PC-3 (cell line): Measurements from ENCODE around the gene IQGAP1. TPM values are rescaled to one million over a fixed set of nuclear protein-coding genes. Genes with fewer than 3 reads are reported as not detected.

Experiments used
- ATAC-seq: fragments of 200-7000 bp; cut with Tn5 transposase; 2 replicates; pipeline ENCODE4 v1.9.1; 2020; ENCODE audit warnings: mild to moderate bottlenecking, moderate library complexity
- BruUV-seq: library from RNA; stranded (reverse); fragments of 400-500 nt; replicated peaks from 2 replicates; lab custom pipeline; 2021; lab: Mats Ljungman, UMichigan
- CTCF ChIA-PET: fragments of 300-600 bp; sonication (Branson Sonifier 250); formaldehyde crosslinking; loops from one replicate; lab custom pipeline; 2022; ENCODE audit warnings: antibody characterized with exemption; lab: Charles Lee
- POLR2A ChIA-PET: fragments of 300-600 bp; sonication (Branson Sonifier 250); formaldehyde crosslinking; loops from one replicate; lab custom pipeline; 2022; ENCODE audit warnings: antibody characterized with exemption; ENCODE audit not compliant: unreplicated experiment; lab: Charles Lee
- DNase-seq: peaks from one replicate; pipeline ENCODE4 v3.0.0-alpha.2; 2015
- H2AFZ ChIP-seq: fragments of 300-600 bp; sonication (generic); 2 replicates; pipeline ENCODE4 v1.6.0; 2016; ENCODE audit warnings: antibody characterized with exemption, low read length
- H3F3A ChIP-seq: fragments of 300-600 bp; sonication (generic); one replicate; pipeline ENCODE4 v1.6.0; 2017; ENCODE audit warnings: antibody characterized with exemption, low read length, control low read depth, mild to moderate bottlenecking; ENCODE audit not compliant: unreplicated experiment
- H3K27ac ChIP-seq: fragments of 300-600 bp; sonication (generic); 2 replicates; pipeline ENCODE4 v1.5.1; 2016; ENCODE audit warnings: mild to moderate bottlenecking, low read length
- H3K27me3 ChIP-seq: fragments of 300-600 bp; sonication (generic); 2 replicates; pipeline ENCODE4 v1.6.1; 2016; ENCODE audit warnings: low read length, mixed read lengths
- H3K36me3 ChIP-seq: fragments of 300-600 bp; sonication (generic); 2 replicates; pipeline ENCODE4 v1.6.1; 2016; ENCODE audit warnings: low read depth, mixed run types, low read length, mixed read lengths
- H3K4me1 ChIP-seq: fragments of 300-600 bp; sonication (generic); 2 replicates; pipeline ENCODE4 v1.5.1; 2016; ENCODE audit warnings: low read length; ENCODE audit not compliant: insufficient read depth
- H3K4me2 ChIP-seq: fragments of 300-600 bp; sonication (generic); 2 replicates; pipeline ENCODE4 v1.6.0; 2016; ENCODE audit warnings: low read length
- H3K4me3 ChIP-seq: fragments of 300-600 bp; sonication (generic); 2 replicates; pipeline ENCODE4 v1.5.1; 2016; ENCODE audit warnings: mild to moderate bottlenecking, low read length, mixed read lengths
- H3K79me2 ChIP-seq: fragments of 300-600 bp; sonication (generic); 2 replicates; pipeline ENCODE4 v1.6.1; 2017; ENCODE audit warnings: low read length, mixed read lengths
- H3K9ac ChIP-seq: fragments of 300-600 bp; sonication (generic); 2 replicates; pipeline ENCODE4 v1.6.0; 2016; ENCODE audit warnings: mild to moderate bottlenecking, low read length
- H3K9me2 ChIP-seq: fragments of 300-600 bp; sonication (generic); replicated peaks from 2 replicates; pipeline ENCODE4 v1.6.1; 2016; ENCODE audit warnings: mixed run types, low read length, mixed read lengths
- H3K9me3 ChIP-seq: fragments of 300-600 bp; sonication (generic); 2 replicates; pipeline ENCODE4 v1.6.1; 2016; ENCODE audit warnings: low read length, mixed read lengths
- H4K20me1 ChIP-seq: fragments of 300-600 bp; sonication (generic); 2 replicates; pipeline ENCODE4 v1.6.1; 2016; ENCODE audit warnings: low read length, mixed read lengths
- CTCF ChIP-seq: fragments of 300-600 bp; sonication (generic); conservative IDR thresholded peaks from 2 replicates; pipeline ENCODE4 v1.5.1; 2017; ENCODE audit warnings: antibody characterized with exemption, low read depth, mild to moderate bottlenecking, low read length
- EZH2 ChIP-seq: fragments of 300-600 bp; sonication (generic); IDR thresholded peaks from one replicate; pipeline ENCODE4 v1.6.1; 2017; ENCODE audit warnings: antibody characterized with exemption, mild to moderate bottlenecking, low read length; ENCODE audit not compliant: unreplicated experiment
- EZH2phosphoT487 ChIP-seq: fragments of 300-600 bp; sonication (generic); IDR thresholded peaks from 2 replicates; pipeline ENCODE4 v1.6.1; 2018; ENCODE audit warnings: mild to moderate bottlenecking, antibody characterized with exemption, low read length, borderline replicate concordance
- intact Hi-C: fragments of 100-400 bp; cut with micrococcal nuclease; formaldehyde crosslinking; loops from 2 replicates; pipeline ENCODE4 v1.9.0; 2023
- total RNA-seq: library from RNA; depleted of rRNA; stranded (reverse); fragments of >200 nt; gene quantifications from 2 replicates; pipeline ENCODE4 v1.2.3, GENCODE V29; 2014

IQGAP1 gene
- total RNA-seq, 1 experiment from 2014 or later, result 139 TPM

GRCh38 chr15:90358124-90359033 is 29.7 kb upstream of the IQGAP1 start:
- Histone ChIP-seq H3K4me1 (peaks cover 25% of the 10 kb centered on the region), H3K9me2 (no peaks in the 10 kb centered on the region), H2AFZ (no peak overlapping the region), H4K20me1 (no peaks in the 10 kb centered on the region), H3K9ac (no peak overlapping the region), H3K79me2 (no peaks in the 10 kb centered on the region), H3K27ac (peak overlapping the region; percentile 1; the same call in 1 of the 2 replicates), H3F3A (peaks cover 4% of the 10 kb centered on the region), H3K36me3 (no peaks in the 10 kb centered on the region), H3K9me3 (no peaks in the 10 kb centered on the region), H3K4me3 (no peak overlapping the region), H3K27me3 (no peaks in the 10 kb centered on the region), H3K4me2 (no peak overlapping the region)
- ATAC-seq (peak; percentile 40; the same call in 1 of the 2 replicates), DNase-seq (peak; percentile 29)
- no TSS peak for BruUV-seq
- ChIA-PET CTCF (no interaction called here), POLR2A (no interaction called here)
- no peak for TF ChIP-seq EZH2phosphoT487
- no peak for TF ChIP-seq EZH2
- TF ChIP-seq CTCF, result no peak
- intact Hi-C loops, result no loop called here

DNA sequence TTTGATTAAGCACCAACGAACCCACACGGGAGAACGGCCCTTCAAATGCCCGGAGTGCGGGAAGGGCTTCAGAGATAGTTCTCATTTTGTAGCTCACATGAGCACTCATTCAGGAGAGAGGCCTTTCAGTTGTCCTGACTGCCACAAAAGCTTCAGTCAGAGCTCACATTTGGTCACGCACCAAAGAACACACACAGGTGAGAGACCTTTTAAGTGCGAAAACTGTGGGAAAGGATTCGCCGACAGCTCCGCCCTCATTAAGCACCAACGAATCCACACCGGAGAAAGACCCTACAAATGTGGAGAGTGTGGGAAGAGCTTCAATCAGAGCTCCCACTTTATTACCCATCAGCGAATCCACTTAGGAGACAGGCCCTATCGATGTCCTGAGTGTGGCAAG is 27.3 kb upstream of the IQGAP1 start:
- H3K4me3 ChIP-seq, result no peak overlapping the region
- intact Hi-C loops, result loop anchor here (5.0 kb wide), 1 partner anchor 42 kb away; no protein-coding TSS in a partner anchor
- ChIA-PET POLR2A (interaction anchor here (0.6 kb wide), 1 partner anchor 27 kb away, joined by 19 read pairs; no protein-coding TSS in a partner anchor), CTCF (interaction anchor here (1.2 kb wide), 1 partner anchor 41 kb away, joined by 3 read pairs; no protein-coding TSS in a partner anchor)
- no peak overlapping the region for H3K4me2 ChIP-seq
- H3K27ac ChIP-seq, result no peak overlapping the region
- DNase-seq (no peak), ATAC-seq (no peak)
- H3K27me3 ChIP-seq, result no peaks in the 10 kb centered on the region
- H3K36me3 ChIP-seq, result no peaks in the 10 kb centered on the region
- no peak overlapping the region for H3K9ac ChIP-seq
- no peaks in the 10 kb centered on the region for H3K9me2 ChIP-seq
- H3K9me3 ChIP-seq, result no peaks in the 10 kb centered on the region
- H3K79me2 ChIP-seq, result no peaks in the 10 kb centered on the region
- peaks cover 40% of the 10 kb centered on the region for H3K4me1 ChIP-seq
- peaks cover 4% of the 10 kb centered on the region for H3F3A ChIP-seq
- H4K20me1 ChIP-seq, result no peaks in the 10 kb centered on the region
- H2AFZ ChIP-seq, result no peak overlapping the region
- no TSS peak for BruUV-seq
- no peak for TF ChIP-seq EZH2phosphoT487
- TF ChIP-seq EZH2, result no peak
- TF ChIP-seq CTCF, result no peak

GRCh38 chr15:90362936-90363212 is 25.2 kb upstream of the IQGAP1 start:
- intact Hi-C loops, result loop anchor here (1.0 to 5.0 kb wide), 4 partner anchors 25 to 119 kb away; partner anchors contain the start of gene IQGAP1
- no peak overlapping the region for H3K9ac ChIP-seq
- CTCF ChIA-PET, result interaction anchor here (1.0 kb wide), 1 partner anchor 119 kb away, joined by 12 read pairs; no protein-coding TSS in a partner anchor
- ATAC-seq (peak; percentile 48), DNase-seq (peak; percentile 61)
- H3K4me3 ChIP-seq, result no peak overlapping the region
- H3K4me2 ChIP-seq, result peak overlapping the region; percentile 49
- H3K79me2 ChIP-seq, result no peaks in the 10 kb centered on the region
- POLR2A ChIA-PET, result no interaction called here
- peaks cover 4% of the 10 kb centered on the region for H3F3A ChIP-seq
- H4K20me1 ChIP-seq, result no peaks in the 10 kb centered on the region
- no peaks in the 10 kb centered on the region for H3K36me3 ChIP-seq
- H3K27ac ChIP-seq, result peak overlapping the region; percentile 74
- TF ChIP-seq EZH2phosphoT487 (no peak), CTCF (no peak), EZH2 (no peak)
- BruUV-seq, result no TSS peak
- H3K9me3 ChIP-seq, result no peaks in the 10 kb centered on the region
- no peaks in the 10 kb centered on the region for H3K27me3 ChIP-seq
- H3K9me2 ChIP-seq, result no peaks in the 10 kb centered on the region
- H2AFZ ChIP-seq, result no peak overlapping the region; the same call in 1 of the 2 replicates
- H3K4me1 ChIP-seq, result peaks cover 40% of the 10 kb centered on the region
